ENCODE measurements around the gene FBLN7.

DNA sequence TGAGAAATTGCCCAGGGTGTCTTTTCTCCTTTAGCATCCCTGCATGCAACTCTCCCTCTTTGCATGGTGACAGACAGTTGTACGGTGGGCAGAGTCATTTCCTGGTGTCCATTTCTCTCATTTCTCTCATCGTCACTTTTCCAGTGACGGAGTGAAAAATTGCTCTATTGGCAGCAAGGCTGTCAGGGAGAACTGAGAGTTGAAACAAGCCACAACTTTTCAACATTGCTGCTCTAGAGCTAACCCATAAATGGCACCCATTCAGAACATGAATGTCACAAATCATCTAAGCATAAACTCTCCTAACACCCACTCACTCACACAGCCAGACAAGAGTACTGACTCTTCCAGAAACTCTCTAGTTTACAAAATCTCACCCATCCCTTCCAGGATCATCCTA lies 61.0 kb downstream of the FBLN7 start:
- no peak for TF ChIP-seq EZH2 (IDR thresholded peaks at IDR 0.05; ENCODE audit: borderline replicate concordance, low read depth, low read length, poor library complexity, severe bottlenecking)
- TF ChIP-seq CTCF (conservative IDR thresholded peaks at IDR 0.05; ENCODE audit: low read depth, low read length), result no peak
